Hypothalamus (tissue), 51 donors: ENCODE data around the gene RNF138.
"Not testable (repeated sequence)": the region's sequence is repeated elsewhere in the genome, so short reads cannot be mapped to it uniquely, and the experiment has no call there.

ENCODE experiments used
- DNase-seq, 51 donors: peaks; one replicate each; lab custom pipeline; 2025; lab: John Stamatoyannopoulos, UW

Gene RNF138

GRCh38 chr18:32091724-32092421 is at the start of gene RNF138:
Gene RNF138, plus strand, starts transcription at chr18:32091874. Its CDS starts 903 bp downstream, at chr18:32092777.
- DNase-seq, result peak in 49 of 51 donors; percentile 36 to 91 (median 78)

GRCh38 chr18:32042337-32042736 is 49.3 kb upstream of the RNF138 start:
- DNase-seq, result no peak

GRCh38 chr18:32048507-32049091 is 43.1 kb upstream of the RNF138 start:
- DNase-seq, result peak in 5 of 51 donors; percentile 1 to 10 (median 4)

GRCh38 chr18:32049393-32050171 is 42.1 kb upstream of the RNF138 start:
- DNase-seq, result peak in 8 of 51 donors; percentile 1 to 14 (median 7)

- no peak for DNase-seq
These were observed 34.9 kb upstream of the RNF138 start for GRCh38 chr18:32056613-32057358.

GRCh38 chr18:32057624-32058165 is 34.0 kb upstream of the RNF138 start:
- no peak for DNase-seq

GRCh38 chr18:32060026-32060425 is 31.6 kb upstream of the RNF138 start:
- DNase-seq, result no peak

GRCh38 chr18:32067375-32068167 is 24.1 kb upstream of the RNF138 start:
- DNase-seq, result no peak

- DNase-seq, result peak in 1 of 51 donors; percentile 2
These were observed 19.4 kb upstream of the RNF138 start for GRCh38 chr18:32072321-32072720.

GRCh38 chr18:32074206-32074605 is 17.5 kb upstream of the RNF138 start:
- no peak for DNase-seq

GRCh38 chr18:32078845-32079244 is 12.8 kb upstream of the RNF138 start:
- no peak for DNase-seq

- DNase-seq, result no peak
These were observed 9.8 kb upstream of the RNF138 start for GRCh38 chr18:32081881-32082280.

- no peak for DNase-seq
These were observed 7.9 kb upstream of the RNF138 start for GRCh38 chr18:32083781-32084180.

- no peak for DNase-seq
These were observed 4.8 kb upstream of the RNF138 start for GRCh38 chr18:32086881-32087280.

- DNase-seq, result not testable (repeated sequence)
These were observed 843 bp upstream of the RNF138 start for GRCh38 chr18:32090831-32091230.

- DNase-seq, result no peak
These were observed 350 bp upstream of the RNF138 start for GRCh38 chr18:32091325-32091723.

GRCh38 chr18:32092422-32093101 is 888 bp downstream of the RNF138 start:
- DNase-seq, result peak; percentile 79 to 100 (median 98)

- DNase-seq, result peak in 40 of 51 donors; percentile 12 to 67 (median 40)
These were observed 1.4 kb downstream of the RNF138 start for GRCh38 chr18:32093102-32093511.

GRCh38 chr18:32093523-32093922 is 1.8 kb downstream of the RNF138 start:
- DNase-seq, result peak in 1 of 51 donors; percentile 55
